Right forelimb (tissue), 1 donor: ENCODE results near the gene JAKMIP1.

Experiments used
- DNase-seq: peaks from one replicate; pipeline ENCODE4 v3.0.0-alpha.2; 2018

The JAKMIP1 gene

DNA sequence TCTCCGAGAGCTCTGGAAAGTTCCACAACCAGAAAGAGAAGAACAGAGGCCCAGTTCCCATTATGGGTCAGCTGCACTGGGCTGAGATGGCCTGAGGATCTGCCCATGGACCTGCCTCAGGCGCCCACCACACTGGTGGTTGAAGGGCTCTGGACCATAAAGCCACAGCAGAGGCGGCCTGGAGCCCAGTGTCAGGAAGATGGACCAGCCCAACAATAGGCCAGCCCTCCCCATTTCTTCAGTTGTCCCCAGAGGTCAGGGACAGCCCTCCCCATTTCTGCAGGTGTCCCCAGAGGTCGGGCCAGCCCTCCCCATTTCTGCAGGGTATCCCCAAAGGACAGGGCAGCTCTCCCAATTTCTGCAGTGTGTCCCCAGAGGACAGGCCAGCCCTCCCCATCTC, 144.9 kb downstream of the JAKMIP1 start:
- DNase-seq = no peak

DNA sequence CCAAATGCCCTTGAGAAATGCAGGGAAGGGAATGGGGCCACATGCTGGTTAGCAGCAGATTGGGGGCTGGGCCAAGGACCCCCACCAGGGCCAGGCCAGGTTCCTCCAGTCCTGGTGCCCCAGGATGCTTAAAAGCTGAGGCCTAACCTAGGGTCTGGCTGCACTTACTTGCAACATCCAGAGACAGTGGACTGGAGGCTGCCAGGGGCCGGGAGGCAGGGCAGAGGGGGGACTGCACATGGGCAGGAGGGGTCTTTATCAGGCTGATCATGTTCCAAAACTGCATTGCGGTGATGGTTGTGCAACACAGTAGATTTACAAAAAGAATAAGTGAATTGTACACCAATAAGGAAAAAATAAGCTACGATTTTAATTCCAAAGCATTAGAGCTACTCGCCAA, 145.3 kb downstream of the JAKMIP1 start:
- DNase-seq = no peak

DNA sequence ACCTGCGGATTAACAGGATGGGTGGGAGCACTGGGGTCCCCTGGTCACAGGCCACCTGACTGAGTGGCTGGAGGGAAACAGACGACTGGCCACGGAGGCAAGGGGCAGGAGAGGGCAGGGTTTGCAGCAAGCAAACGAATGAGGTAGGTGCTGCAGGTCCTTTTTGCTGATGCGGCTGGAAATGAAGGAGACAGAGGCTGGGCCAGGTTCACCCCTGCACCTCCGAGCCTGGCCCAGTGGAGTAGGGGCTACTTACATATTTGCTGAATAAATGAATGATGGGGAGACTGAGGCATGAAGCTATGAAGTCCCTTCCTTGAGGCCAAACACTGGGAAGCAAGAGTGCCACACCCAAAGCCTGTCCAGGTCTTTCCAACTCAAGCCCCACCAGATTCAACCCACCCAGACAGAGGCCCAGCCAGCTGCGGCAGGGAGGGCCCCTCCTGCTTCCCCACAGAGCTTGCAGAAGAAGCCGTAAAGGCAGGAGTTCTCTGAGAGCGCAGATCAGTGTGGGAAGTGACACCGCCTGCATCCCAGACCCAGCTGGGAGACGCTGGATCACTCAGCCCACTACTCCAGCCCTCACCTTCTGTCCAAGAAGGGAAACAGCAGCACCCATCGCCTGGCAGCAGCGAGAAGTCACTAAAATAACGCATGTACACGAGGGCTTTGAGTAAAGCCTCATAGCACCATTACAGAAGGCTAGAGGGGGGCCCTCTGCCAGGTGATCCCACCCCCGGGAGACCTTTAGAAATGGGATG, 146.0 kb downstream of the JAKMIP1 start:
- no peak for DNase-seq

DNA sequence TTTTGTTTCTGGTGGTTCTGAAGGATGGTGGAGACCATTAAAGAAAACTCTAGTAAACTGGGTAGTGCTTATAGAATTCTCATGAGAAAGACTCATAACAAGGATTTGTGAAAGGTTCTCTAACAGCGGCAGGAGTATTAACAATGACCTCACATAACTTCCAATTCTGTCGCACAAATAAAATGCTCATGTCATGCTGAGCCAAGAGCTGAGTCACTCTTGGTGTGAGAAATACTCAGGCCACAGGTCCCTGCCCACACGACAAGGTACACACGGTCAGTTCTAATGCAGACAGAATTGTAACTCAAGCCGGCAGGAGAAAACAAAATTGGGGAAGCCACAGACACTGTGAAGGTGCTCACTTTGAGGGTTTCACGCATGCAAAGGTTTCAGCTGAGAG, 147.7 kb downstream of the JAKMIP1 start:
- DNase-seq = no peak

DNA sequence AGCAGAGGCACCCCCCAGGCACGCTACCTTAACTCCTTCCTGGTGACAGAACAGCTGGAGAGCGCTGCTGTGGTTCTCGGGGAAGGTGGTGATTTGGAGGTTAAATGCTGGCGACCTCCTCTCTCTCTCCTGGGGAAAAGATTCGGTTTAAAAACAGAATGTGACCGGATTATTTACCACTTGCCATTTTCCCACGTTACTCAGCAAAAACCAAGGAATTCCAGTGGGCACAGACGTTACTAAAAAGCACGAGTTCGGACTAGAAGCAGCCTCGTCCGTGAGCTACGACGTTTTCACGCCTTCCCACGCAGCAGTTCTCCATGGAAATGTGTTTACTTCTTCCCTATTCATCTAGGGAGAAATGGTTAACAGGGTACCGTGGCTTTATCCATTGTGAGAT, 149.8 kb downstream of the JAKMIP1 start:
- DNase-seq = no peak

DNA sequence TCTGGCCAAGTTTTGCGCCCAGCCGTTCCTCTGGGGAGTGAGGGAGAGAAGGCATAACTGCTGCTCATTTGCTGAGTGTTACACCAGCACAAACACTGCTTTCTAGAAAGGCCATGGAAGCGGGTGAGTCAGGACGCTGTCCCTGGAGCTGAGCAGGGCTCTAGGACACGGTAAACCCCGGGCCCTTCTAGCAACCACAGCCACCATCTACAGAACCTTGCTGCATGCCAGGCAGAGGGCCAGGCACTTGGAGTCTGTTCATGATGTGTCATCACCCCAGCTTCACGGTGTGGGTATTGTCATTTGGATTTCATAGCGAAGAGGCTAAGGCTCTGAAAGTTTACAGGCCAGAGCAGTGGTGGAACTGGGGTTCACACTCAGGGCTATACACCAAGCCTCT, 150.4 kb downstream of the JAKMIP1 start:
- DNase-seq = no peak

DNA sequence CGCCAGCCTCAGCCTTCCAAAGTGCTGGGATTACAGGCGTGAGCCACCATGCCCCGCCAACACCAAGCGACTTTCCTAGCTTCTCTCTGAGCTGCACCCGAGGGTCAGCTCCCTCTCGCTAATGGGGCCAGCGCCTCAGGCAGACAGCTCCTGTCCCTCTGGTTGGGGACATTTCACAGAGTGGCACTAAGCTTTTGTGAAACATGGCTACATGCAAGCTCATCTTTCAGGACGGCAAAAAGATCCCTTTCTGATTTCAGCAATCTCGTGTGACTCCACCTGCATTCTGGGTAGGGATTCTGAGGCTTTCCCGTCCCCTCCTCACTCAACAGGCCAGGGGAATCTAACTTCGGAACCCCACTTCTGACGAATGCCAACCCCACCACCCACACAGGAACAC, 151.1 kb downstream of the JAKMIP1 start:
- no peak for DNase-seq

DNA sequence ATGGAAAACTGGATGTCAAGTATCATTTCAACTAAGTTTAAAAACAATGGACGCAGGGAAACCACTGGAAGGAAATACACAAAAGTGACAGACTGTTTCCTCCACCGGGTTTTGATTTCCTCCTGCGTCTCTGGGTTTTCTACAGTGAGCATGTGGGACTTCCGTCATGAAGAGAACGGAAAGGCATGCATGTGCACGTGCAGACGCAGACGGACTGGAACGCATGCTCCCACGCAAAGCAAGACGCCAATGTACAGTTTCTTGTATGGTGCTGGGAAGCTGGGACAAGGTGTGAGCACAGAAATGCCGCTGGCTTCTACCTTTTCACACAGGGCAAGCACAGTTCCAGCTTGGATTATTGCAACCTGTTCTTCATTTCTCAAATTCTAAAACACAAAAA, 151.8 kb downstream of the JAKMIP1 start:
- DNase-seq = no peak

DNA sequence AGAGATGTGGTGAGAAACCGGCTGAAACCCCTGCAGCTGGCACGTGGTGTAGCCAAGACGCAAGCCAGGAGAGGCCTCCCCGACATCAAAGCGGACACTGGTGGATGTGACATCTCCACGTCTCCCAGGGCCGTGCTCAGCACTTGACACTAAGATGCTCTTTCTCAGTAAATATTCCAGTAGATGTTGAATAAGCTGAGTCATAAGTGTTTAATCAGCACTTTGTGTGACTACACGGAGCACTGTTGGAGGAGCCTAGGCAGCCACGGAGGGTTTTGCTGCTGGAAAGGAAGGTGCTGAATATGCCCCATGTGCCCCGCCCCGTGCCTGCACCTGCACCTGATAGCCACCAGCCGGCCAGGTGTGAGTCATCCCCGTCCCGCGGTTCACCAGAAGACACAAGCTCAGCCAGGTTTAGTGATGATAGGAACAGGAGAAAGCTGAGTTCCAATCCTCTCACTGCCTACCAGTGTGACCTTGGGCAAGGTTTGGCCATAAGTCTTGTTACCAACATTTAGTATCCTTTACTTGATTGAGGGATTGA, 153.1 kb downstream of the JAKMIP1 start:
- DNase-seq = no peak

DNA sequence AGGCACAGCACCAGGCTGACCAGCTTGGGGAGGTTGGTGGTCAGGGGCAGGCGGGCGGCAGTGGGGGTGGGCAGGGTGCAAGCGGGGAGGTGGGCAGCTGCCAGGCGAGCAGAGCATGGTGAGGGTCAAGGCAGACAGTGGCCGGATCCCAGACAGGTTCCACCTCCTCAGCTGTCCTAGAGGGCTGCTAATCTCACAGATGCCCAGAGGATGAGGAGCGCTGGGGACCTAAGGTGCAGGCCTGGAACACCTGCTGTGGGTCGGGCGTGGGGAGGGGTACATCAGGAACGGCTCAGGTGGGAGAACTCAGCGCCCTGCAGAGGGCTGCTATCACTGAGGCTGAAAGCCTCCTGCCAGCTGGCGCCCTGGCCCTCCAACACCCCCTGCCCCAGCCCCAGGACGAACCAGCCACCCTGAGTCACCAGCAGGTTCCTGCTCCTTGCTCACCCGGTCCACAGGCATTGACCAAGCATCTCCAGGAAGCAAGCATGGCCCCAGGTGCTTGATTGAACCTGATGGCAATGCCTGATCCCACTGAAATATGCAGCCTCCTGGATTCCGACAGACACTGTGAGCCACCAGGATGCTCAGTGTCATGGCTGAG, 153.7 kb downstream of the JAKMIP1 start:
- DNase-seq = no peak

DNA sequence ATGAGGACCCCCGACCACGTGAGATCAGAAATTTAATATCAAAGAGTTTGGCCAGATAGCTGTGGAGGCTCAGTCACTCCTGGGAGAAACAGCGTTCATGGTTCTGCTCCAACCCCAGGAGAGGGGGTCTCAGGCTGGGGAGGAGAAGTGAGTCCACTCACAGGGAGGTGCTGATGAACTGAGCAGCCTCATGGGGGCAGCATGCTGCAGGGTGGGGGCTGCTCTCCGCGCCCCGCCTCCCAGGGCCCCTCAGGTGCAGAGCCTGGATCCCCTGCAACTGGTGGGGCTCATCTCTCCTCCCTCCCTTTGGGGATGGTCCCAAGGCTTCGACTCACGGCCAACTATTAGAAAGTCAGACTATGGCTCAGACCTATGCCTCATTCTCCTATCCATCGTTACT, 155.5 kb downstream of the JAKMIP1 start:
- no peak for DNase-seq

DNA sequence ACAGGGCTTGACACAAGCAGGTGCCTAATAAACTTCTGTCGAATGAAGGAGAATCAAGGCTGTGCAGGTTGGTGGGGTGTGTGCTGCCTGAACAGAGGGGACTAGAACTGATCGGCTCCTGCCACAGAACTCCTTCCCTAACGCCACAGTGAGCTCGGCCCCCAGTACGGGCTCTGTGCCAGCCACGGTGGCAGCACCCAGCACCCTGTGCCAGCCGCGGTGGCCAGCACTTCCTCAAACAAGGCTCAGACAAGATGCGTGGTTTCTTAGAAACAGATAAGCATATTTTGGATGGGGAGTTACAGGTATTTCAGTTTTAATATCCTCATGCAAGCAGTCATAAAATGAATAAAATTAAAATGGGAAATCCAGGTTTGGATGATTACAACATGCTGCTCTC, 156.1 kb downstream of the JAKMIP1 start:
- DNase-seq = no peak

DNA sequence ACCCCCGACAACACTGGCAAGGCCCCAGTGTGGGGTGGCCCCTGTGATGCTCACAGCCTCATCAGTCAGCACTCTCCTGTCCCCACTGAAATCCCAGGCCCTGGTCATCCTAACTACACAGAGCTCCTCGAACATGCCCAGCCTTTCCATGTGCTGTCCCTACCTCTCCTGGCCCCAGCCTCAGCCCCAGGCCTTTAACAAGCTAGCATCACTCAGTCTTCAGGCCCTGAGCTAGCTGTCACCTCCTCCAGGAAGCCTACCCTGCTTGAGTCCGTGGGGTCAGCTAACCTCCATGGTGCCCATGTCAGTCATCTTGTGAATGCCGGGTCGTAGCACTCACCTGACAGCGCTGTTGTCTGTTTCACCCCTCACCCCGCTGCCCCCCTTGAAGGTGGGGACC, 156.5 kb downstream of the JAKMIP1 start:
- DNase-seq = no peak

DNA sequence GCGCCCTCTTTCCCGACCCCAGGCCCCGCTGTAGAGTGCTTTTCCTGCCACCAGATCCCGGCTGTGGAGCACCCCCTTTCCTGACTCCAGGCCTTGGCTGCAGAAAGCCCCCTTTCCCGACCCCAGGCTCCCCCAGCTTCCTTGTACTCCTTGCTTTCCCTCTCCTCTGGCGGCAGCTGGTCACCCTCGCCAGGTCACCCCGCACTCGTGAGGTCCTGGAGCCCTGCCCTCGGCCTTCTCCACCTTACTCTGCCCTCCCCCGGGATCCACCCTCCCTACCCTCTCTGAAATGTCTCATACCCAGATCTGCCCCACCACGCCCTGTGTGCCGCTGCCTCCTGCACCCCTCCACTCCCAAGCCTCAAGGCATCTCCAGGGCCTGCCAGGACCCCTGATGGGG, 157.2 kb downstream of the JAKMIP1 start:
- DNase-seq = no peak

DNA sequence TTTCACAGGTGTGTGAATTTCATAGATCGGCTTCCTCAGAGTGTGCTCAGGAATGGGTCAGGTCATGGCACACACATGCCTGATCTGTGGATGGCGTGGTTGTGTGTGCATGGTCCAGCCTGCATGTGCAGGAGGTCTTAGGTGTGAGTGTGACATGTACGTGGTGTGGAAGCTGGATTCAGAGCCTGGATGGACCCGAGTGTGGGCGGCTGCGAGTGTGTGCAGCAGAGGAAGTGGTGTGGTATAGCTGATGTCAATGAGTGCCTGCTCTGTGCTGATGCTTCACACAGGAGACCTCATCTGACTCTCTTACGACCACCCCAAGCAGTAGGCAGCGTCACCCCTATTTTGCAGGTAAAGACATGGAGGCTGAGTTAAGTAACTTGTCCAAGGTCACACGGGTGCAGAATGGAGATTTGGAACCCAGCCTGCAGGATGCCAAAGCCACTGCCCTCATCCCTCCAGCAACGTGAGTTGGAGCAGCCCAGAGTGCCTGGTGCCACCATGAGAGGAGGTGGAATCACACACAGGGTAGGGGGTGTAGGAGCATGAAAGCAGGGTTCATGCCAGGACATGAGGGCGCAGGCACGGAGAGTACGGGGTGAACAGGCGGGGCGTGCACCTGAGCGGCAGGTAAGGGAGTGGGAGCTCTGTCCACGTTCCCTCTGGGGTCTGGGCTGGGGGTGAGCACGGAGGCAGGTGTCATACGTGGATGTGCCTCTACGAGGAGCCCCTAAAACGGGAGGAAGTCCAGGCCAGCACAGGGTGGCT, 157.9 kb downstream of the JAKMIP1 start:
- no peak for DNase-seq

DNA sequence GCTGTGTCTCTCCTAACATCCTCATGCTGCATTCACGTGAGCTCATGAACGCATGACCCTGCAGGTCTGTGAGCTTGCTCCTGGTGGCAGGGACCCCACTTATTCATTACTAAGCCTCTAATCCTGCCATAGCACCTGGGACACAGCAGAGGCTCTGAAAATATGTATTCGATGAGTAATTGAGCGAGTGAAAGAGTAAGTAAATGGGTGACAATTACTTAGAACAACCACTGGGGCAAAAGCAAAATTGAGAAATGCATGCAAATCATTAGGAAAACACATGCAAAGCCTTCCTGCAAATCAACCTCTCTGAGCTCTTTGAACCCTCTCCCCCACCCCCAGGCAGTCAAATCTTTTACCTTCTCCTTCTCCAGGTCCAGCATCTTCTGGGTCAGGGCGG, 158.5 kb downstream of the JAKMIP1 start:
- no peak for DNase-seq

DNA sequence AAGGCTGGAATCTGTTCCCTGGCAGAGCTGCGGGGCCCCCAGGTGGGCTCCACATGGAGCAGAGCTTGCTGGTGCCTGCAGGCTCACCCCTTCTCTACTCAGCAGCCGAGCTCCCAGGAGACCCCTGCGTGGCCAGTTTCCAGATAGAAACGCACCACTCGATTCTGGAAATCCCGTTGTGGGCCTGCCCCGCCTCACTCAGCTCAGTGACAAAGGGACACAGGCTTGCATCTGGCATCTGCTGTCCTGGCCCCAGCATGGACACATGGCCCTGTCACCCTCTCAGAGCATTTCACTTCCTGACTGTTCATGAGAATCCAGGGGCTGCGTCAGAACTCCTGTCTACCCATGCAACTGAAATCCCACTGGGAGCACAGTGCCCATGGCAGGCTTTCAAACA, 161.6 kb downstream of the JAKMIP1 start:
- no peak for DNase-seq

DNA sequence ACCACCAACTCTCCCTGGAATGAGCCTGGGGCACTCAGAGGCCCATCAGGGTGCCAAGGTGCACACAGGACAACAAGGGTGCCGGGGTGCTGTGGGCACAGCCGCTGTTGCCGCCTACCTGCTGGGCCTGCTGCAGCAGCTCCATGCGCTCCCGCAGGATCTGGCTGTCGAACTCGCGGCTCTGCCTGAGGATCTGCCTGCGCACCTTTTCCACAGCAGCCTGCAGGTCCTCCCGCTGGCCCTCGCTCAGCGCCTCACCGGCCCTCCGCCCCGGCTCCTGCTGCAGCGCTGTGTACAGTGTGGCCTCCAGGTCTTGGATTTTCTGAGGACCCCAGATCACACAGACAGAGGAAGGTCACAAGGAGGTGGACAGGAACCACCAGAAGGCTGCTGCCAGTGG, 164.6 kb downstream of the JAKMIP1 start:
- DNase-seq = no peak

DNA sequence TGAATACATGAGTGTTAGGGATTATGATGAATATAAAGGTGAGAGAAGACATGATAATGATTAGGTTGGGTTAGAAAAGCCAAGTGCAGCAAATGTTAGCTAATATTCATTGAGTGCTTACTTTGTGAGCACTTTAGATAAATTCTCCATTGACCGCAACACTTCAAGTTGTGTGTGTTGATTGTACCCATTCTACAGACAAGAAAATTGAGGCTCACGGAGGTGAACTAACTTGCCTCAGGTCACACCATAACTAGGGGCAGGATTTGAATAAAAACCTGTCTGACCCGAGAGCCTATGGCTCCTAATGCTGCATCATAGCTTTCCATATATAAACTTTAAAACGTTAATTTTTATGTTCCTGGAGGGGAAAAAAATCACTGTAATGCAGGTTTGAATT, 167.0 kb downstream of the JAKMIP1 start:
- DNase-seq = no peak

DNA sequence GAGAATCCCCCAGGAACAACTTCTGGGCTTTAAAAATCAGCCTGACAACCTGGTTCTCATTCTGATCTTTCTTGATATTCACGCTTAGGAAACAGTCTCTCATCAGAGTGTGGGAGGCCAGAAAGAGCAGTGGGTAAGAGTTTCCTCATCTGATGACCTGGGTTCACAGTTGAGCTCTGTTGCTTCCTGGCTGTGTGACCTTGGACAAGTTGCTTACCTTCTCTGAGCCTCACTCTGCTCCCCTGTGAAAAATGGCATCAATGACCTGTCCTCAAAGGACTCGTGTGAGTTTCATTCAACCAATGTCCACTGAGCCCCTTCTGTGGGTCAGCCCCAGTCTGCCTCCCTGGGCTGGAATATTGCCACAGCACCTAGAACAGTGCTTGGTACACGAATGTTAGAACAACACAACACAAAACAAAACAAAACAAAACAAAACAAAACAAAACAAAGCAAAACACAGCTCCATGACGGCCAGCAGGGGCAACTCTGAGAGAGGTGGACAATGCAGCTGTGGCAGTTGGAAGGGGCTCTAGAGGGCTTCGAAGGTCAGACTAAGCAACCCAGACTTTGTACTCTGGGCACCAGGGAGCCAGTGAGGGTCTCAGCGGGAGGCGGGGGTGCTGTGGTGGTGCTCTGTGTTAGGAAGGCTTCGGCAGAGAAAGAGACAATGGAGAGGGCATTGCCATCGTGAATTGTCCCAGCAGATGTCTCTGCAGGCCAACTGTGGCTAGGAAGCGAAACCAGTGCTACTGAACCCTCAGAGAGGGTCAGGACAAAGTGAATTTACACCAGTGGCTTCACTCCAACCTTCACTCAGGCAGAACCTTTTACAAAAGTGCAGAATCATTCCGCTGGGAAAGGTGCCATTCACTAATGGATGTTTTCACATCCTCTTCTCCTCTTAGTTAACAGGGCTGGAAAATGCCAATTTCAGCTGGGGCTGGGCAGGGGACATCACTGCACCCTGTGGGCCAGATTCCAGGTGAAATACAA, 167.8 kb downstream of the JAKMIP1 start:
- no peak for DNase-seq

DNA sequence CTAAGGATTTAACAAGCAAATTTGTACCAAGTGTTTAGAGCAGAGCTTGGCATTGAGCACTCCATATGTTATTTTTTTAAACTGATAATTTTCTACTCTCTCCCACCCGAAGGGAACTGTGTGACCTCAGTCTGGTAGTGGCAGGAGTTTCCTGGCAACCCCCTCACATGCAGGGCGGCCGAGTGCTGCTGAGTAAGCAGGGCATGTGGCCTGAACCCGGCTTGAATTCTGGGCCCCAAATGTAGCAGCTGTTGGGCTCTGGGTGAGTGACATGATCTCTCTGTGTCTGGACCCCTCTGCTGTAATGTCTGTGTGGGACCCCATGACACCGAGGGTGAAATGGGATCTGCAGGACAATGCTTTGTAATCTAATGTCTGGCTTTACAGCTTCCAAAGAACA, 168.5 kb downstream of the JAKMIP1 start:
- no peak for DNase-seq

DNA sequence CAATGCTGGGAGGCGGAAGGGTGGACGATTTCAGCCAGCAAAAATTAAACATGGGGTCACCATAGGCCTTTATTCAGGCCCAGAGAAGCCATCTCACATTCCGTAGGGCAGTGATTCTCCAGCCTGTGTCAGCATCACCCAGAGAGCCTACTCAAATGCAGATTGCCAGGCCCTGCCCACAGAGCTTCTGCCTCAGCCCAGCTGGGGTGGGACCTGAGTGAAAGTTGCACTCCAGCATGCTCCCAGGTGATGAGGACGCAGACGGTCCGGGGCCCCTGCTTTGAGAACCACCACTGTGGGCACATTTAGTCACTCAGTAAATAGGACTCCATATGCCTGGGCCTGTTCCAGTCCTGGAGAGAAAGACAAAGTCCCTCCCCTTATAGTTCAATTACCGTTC, 169.7 kb downstream of the JAKMIP1 start:
- DNase-seq = no peak

DNA sequence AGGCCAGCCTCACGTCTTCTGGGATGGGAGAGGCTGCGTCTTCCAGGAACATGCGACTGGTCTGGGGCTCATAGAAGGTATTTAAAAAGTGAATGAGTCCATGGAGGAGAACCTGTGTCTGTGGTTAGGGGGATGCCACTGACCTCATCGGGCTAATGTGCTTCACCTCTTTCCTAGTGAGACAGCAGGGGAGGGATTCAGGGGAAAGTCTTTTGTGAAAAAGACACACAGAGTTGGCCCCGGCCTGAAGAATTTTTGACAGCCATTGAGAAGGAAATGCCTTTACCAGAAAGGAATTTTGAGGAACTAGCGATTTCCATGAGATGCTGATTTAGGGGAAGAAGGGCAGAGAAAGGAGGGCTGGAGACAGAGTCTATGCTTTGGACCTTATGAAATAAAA, 171.1 kb downstream of the JAKMIP1 start:
- DNase-seq = no peak
